Activated T-cell treated with anti-CD3 and anti-CD28 coated beads for 4 hours (primary cell): ENCODE data around the gene UBE4B.
"Not testable (repeated sequence)": the region's sequence is repeated elsewhere in the genome, so short reads cannot be mapped to it uniquely, and the experiment has no call there.

Experiments
- DNase-seq: peaks from one replicate; pipeline ENCODE4 v3.0.0-alpha.2; 2020

Gene UBE4B

GRCh38 chr1:10213186-10213705 is 180.5 kb downstream of the UBE4B start:
- no peak for DNase-seq

- no peak for DNase-seq
Observed at GRCh38 chr1:10216090-10216749, 183.5 kb downstream of the UBE4B start.

GRCh38 chr1:10217748-10218441 is 185.1 kb downstream of the UBE4B start:
- DNase-seq: no peak

GRCh38 chr1:10220200-10220599 is 187.4 kb downstream of the UBE4B start:
- DNase-seq: no peak

- not testable (repeated sequence) for DNase-seq
Observed at GRCh38 chr1:10220657-10221056, 187.9 kb downstream of the UBE4B start.

- DNase-seq: no peak
Observed at GRCh38 chr1:10225573-10225972, 192.8 kb downstream of the UBE4B start.

GRCh38 chr1:10228528-10228927 is 195.8 kb downstream of the UBE4B start:
- no peak for DNase-seq

GRCh38 chr1:10229903-10230302 is 197.1 kb downstream of the UBE4B start:
- no peak for DNase-seq
